Measurements from ENCODE around the gene TRIM44.
"Not testable (repeated sequence)": the region's sequence is repeated elsewhere in the genome, so short reads cannot be mapped to it uniquely, and the experiment has no call there.

Gene TRIM44

GRCh38 chr11:35721651-35722282, 59.2 kb downstream of the TRIM44 start:
- DNase-seq: no peak

- DNase-seq: no peak
Measured at GRCh38 chr11:35722641-35723040, 60.1 kb downstream of the TRIM44 start.

GRCh38 chr11:35723493-35723892, 60.9 kb downstream of the TRIM44 start:
- DNase-seq: no peak

- DNase-seq: no peak
Measured at GRCh38 chr11:35723913-35724312, 61.3 kb downstream of the TRIM44 start.

GRCh38 chr11:35725885-35726284, 63.3 kb downstream of the TRIM44 start:
- no peak for DNase-seq

- no peak for DNase-seq
Measured at GRCh38 chr11:35727140-35727539, 64.6 kb downstream of the TRIM44 start.

- no peak for DNase-seq
Measured at GRCh38 chr11:35730254-35730653, 67.7 kb downstream of the TRIM44 start.

- no peak for DNase-seq
Measured at GRCh38 chr11:35734669-35735410, 72.3 kb downstream of the TRIM44 start.

- DNase-seq: no peak
Measured at GRCh38 chr11:35735411-35735810, 72.8 kb downstream of the TRIM44 start.

GRCh38 chr11:35735903-35736302, 73.3 kb downstream of the TRIM44 start:
- DNase-seq: no peak

GRCh38 chr11:35736952-35737351, 74.4 kb downstream of the TRIM44 start:
- no peak for DNase-seq

GRCh38 chr11:35740061-35740799, 77.7 kb downstream of the TRIM44 start:
- DNase-seq: no peak

GRCh38 chr11:35742707-35743454, 80.3 kb downstream of the TRIM44 start:
- no peak for DNase-seq

GRCh38 chr11:35746356-35747153, 84.0 kb downstream of the TRIM44 start:
- DNase-seq: no peak

GRCh38 chr11:35747668-35748067, 85.1 kb downstream of the TRIM44 start:
- no peak for DNase-seq

- no peak for DNase-seq
Measured at GRCh38 chr11:35748644-35749043, 86.1 kb downstream of the TRIM44 start.

- no peak for DNase-seq
Measured at GRCh38 chr11:35750315-35750714, 87.7 kb downstream of the TRIM44 start.

GRCh38 chr11:35750981-35751663, 88.5 kb downstream of the TRIM44 start:
- DNase-seq: no peak

- DNase-seq: no peak
Measured at GRCh38 chr11:35751664-35752061, 89.1 kb downstream of the TRIM44 start.

- DNase-seq: no peak
Measured at GRCh38 chr11:35752115-35752514, 89.5 kb downstream of the TRIM44 start.

- DNase-seq: not testable (repeated sequence)
Measured at GRCh38 chr11:35753573-35753972, 91.0 kb downstream of the TRIM44 start.

- DNase-seq: not testable (repeated sequence)
Measured at GRCh38 chr11:35759951-35760350, 97.4 kb downstream of the TRIM44 start.
